ENCODE results near the gene TRAK1. TPM values are rescaled to one million over a fixed set of nuclear protein-coding genes. Genes with fewer than 3 reads are reported as not detected.

TRAK1 gene
- total and polyA plus RNA-seq, 2 of the 4 experiments (the other 2 are of a cell fraction), result 25.6 to 28.1 TPM

DNA sequence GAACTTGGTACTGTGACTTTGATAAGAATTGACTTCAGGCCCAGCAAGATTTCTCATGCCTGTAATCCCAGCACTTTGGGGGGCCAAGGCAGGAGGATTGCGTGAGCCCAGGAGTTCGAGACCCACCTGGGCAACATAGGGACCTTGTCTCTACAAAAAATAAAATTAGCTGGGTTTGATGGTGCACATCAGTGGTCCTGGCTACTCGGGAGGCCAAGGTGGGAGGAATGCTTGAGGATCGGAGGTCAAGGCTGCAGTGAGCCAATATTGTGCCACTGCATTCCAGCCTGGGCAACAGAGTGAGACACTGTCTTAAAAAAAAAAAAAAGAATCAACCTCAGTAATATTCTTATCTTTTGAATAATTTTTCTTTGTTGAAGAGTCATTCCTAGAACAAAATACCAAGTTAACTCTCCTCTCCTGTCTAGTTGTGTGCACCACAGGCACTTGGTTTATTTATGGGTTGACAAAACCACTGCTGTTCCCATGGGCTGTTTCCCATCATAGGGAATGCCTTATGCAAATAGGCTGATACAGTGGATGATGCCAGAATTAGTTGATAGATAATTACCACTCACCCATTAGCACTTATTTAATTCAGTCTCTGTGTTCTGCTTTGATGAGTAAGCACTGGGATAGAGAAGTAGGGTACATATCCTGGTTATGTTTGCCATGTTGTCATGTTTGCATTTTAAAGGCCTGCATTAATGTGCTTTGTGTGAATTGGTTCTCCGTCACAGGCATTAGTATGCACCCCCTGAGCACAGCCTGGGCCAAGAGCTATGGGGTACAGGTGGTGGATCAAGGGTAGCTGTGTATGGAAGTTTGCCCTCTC is 32.9 kb downstream of the TRAK1 start:
- H2BK5ac ChIP-seq (ENCODE audit: low read depth, low read length, poor library complexity, severe bottlenecking), result no peak overlapping the region
- H2BK15ac ChIP-seq (ENCODE audit: low read depth, low read length), result no peak overlapping the region
- intact Hi-C loops (cut with micrococcal nuclease), result no loop called here
- H2AFZ ChIP-seq (replicated peaks; ENCODE audit: low read length, poor library complexity), result no peak overlapping the region
- no peak overlapping the region for H3K9ac ChIP-seq (ENCODE audit: low read depth, low read length)
- ChIA-PET POLR2A (ENCODE audit: unreplicated experiment) (no interaction called here), CTCF (no interaction called here)
- no peak overlapping the region for H3K14ac ChIP-seq (replicated peaks; ENCODE audit: low read depth, low read length)
- H3K4ac ChIP-seq (ENCODE audit: low read depth, low read length), result no peak overlapping the region
- H2AK9ac ChIP-seq (replicated peaks; ENCODE audit: low read depth, low read length, poor library complexity), result no peak overlapping the region
- no peak overlapping the region for H2AK5ac ChIP-seq (ENCODE audit: low read depth, low read length)
- peaks cover 4% of the 10 kb centered on the region for H3K4me1 ChIP-seq (ENCODE audit: control insufficient read depth, insufficient read depth, low read length)
- H3K4me2 ChIP-seq (ENCODE audit: low read depth, low read length), result no peak overlapping the region
- no peak overlapping the region for H4K5ac ChIP-seq (ENCODE audit: low read depth, low read length)
- no peak overlapping the region for H4K91ac ChIP-seq (ENCODE audit: insufficient read depth, low read depth, low read length)
- no peak overlapping the region for H4K8ac ChIP-seq (ENCODE audit: low read depth in 2 of 2, low read length in 2 of 2)
- no peak overlapping the region for H3K27ac ChIP-seq (ENCODE audit: insufficient read depth, low read length)
- H3K4me3 ChIP-seq (ENCODE audit: insufficient read depth, low read depth, low read length), result no peak overlapping the region
- no peak overlapping the region for H3K56ac ChIP-seq (ENCODE audit: extremely low read depth, insufficient read depth, low read length)
- H2BK120ac ChIP-seq (ENCODE audit: low read depth, low read length), result no peak overlapping the region
- peaks cover 6% of the 10 kb centered on the region for H3K36me3 ChIP-seq (ENCODE audit: control insufficient read depth, insufficient read depth, low read length)
- no peak for TF ChIP-seq SMC3 (IDR thresholded peaks at IDR 0.05; ENCODE audit: low read depth, low read length)
- TF ChIP-seq, protein P1, sequence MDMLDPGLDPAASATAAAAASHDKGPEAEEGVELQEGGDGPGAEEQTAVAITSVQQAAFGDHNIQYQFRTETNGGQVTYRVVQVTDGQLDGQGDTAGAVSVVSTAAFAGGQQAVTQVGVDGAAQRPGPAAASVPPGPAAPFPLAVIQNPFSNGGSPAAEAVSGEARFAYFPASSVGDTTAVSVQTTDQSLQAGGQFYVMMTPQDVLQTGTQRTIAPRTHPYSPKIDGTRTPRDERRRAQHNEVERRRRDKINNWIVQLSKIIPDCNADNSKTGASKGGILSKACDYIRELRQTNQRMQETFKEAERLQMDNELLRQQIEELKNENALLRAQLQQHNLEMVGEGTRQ (IDR thresholded peaks at IDR 0.05; ENCODE audit: low read depth, low read length), result no peak
- TF ChIP-seq RFX5 (IDR thresholded peaks at IDR 0.05; ENCODE audit: low read depth, low read length), result no peak
- TF ChIP-seq, protein P2, sequence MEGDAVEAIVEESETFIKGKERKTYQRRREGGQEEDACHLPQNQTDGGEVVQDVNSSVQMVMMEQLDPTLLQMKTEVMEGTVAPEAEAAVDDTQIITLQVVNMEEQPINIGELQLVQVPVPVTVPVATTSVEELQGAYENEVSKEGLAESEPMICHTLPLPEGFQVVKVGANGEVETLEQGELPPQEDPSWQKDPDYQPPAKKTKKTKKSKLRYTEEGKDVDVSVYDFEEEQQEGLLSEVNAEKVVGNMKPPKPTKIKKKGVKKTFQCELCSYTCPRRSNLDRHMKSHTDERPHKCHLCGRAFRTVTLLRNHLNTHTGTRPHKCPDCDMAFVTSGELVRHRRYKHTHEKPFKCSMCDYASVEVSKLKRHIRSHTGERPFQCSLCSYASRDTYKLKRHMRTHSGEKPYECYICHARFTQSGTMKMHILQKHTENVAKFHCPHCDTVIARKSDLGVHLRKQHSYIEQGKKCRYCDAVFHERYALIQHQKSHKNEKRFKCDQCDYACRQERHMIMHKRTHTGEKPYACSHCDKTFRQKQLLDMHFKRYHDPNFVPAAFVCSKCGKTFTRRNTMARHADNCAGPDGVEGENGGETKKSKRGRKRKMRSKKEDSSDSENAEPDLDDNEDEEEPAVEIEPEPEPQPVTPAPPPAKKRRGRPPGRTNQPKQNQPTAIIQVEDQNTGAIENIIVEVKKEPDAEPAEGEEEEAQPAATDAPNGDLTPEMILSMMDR (conservative IDR thresholded peaks at IDR 0.05; ENCODE audit: low read depth, low read length), result no peak
- TF ChIP-seq MAFK (IDR thresholded peaks at IDR 0.05; ENCODE audit: low read depth, low read length), result no peak
- no peak for TF ChIP-seq POLR2A (IDR thresholded peaks at IDR 0.05; ENCODE audit: low read depth, low read length)
- TF ChIP-seq, protein P3, sequence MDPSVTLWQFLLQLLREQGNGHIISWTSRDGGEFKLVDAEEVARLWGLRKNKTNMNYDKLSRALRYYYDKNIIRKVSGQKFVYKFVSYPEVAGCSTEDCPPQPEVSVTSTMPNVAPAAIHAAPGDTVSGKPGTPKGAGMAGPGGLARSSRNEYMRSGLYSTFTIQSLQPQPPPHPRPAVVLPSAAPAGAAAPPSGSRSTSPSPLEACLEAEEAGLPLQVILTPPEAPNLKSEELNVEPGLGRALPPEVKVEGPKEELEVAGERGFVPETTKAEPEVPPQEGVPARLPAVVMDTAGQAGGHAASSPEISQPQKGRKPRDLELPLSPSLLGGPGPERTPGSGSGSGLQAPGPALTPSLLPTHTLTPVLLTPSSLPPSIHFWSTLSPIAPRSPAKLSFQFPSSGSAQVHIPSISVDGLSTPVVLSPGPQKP (IDR thresholded peaks at IDR 0.05; ENCODE audit: borderline replicate concordance, low read depth, low read length), result no peak
- TF ChIP-seq MXI1 (IDR thresholded peaks at IDR 0.05; ENCODE audit: borderline replicate concordance, low read depth, low read length), result no peak
- TF ChIP-seq RCOR1 (IDR thresholded peaks at IDR 0.05; ENCODE audit: insufficient replicate concordance, low read length), result no peak
- TF ChIP-seq BHLHE40 (IDR thresholded peaks at IDR 0.05; ENCODE audit: low read depth, low read length), result no peak
- no peak for TF ChIP-seq FOS (IDR thresholded peaks at IDR 0.05; ENCODE audit: low read depth, low read length)
- TF ChIP-seq NFE2L2 (IDR thresholded peaks at IDR 0.05; ENCODE audit: low read depth, low read length), result no peak
- TF ChIP-seq CEBPB (IDR thresholded peaks at IDR 0.05; ENCODE audit: low read depth, low read length), result no peak
- no peak for ATAC-seq (ENCODE audit: low read depth)
- H3K9me3 ChIP-seq (ENCODE audit: control insufficient read depth, insufficient read depth, low read length), result no peaks in the 10 kb centered on the region
- peaks cover 14% of the 10 kb centered on the region; the same call in 1 of the 2 replicates for H4K20me1 ChIP-seq (ENCODE audit: insufficient read depth, low read length)
- dilution Hi-C loops (cut with HindIII; ENCODE audit: low sequenced_read_pairs, unreplicated experiment), result no loop called here
- no peak overlapping the region for H3K18ac ChIP-seq (ENCODE audit: low read depth, low read length)
- H3K9me1 ChIP-seq (ENCODE audit: insufficient read depth, low read length), result peaks cover 20% of the 10 kb centered on the region
- 86% methylated on average over 1 of the region's 5 CpGs; no CpG with 5 or more reads in 1 of the 2 experiments for WGBS, 2 experiments (ENCODE audit: extremely low coverage in 2 of 2, insufficient read length in 1 of 2)
- H3K79me1 ChIP-seq (ENCODE audit: low read depth in 1 of 2, low read length in 2 of 2), result peaks cover 19 to 47% of the 10 kb centered on the region in 2 experiments; a peak in 3 of 4 replicates
- H3K23ac ChIP-seq (ENCODE audit: low read depth, low read length), result no peak overlapping the region
- no TSS peak for BruUV-seq (replicated peaks)
- no peaks in the 10 kb centered on the region for H3K27me3 ChIP-seq (ENCODE audit: control insufficient read depth, insufficient read depth, low read length)
- in situ Hi-C loops (cut with MboI; ENCODE audit: low sequenced_read_pairs), result loop anchor here (25.0 kb wide), 1 partner anchor 313 kb away; no protein-coding TSS in a partner anchor
- H2BK20ac ChIP-seq (ENCODE audit: low read depth, low read length), result no peak overlapping the region
- no peak for DNase-seq
